Thyroid gland (tissue), 4 donors: Measurements from ENCODE around the gene DNAJC12.
"Not testable (repeated sequence)": the region's sequence is repeated elsewhere in the genome, so short reads cannot be mapped to it uniquely, and the experiment has no call there.

ENCODE experiments used
- CTCF ChIP-seq, 6 experiments: fragments of 200-600 bp in 3 of 6; fragments of 450-650 bp in 3 of 6; sonication (generic) in 3 of 6; IDR thresholded peaks; one replicate each; pipeline ENCODE4 v1.5.1; 2016 to 2019; ENCODE audit warnings: antibody characterized with exemption in 6 of 6, mild to moderate bottlenecking in 2 of 6, inconsistent platforms in 1 of 6, moderate library complexity in 1 of 6
- POLR2A ChIP-seq, 2 donors: fragments of 450-650 bp; IDR thresholded peaks; one replicate each; pipeline ENCODE4 v1.6.1; 2017; ENCODE audit warnings: antibody characterized with exemption in 2 of 2, mild to moderate bottlenecking in 2 of 2, moderate library complexity in 1 of 2

GRCh38 chr10:67762567-67762966, 75.4 kb downstream of the DNAJC12 start:
- TF ChIP-seq CTCF, POLR2A (IDR thresholded peaks at IDR 0.05): not testable (repeated sequence)
